ENCODE measurements around the gene PCDH9. TPM values are rescaled to one million over a fixed set of nuclear protein-coding genes. Genes with fewer than 3 reads are reported as not detected.

The PCDH9 gene
- total and polyA plus RNA-seq, 5 experiments from 2014 or later, result 0.04 to 1.7 (median 0.35) TPM

DNA sequence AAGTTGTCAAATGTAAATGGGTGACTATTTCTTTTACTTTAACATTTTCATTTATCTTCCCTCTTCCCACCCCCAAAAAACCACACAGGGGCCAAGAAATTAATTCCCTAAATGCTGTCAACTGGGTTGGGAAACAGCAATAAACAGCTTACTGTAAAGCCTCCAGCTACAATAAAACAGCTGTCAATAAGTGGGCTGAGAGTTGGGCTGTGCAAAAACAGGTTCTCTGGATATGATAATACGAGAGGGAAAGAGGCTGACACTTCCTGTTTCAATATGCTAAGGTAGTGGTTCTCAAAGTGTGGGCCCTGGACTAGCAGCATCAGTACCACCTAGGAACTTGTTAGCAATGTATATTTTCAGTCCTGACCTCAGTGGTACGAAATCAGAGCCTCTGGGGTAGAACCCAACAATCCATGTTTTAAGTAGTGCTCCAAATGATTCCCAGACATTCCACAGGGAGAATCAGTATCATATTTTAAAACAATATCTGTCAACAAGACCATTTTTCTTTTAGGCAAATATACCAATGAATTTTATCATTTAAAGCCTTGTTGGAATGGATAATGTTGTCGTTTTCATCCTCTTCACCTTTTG lies 8.4 kb downstream of the PCDH9 start:
- Mint-ChIP-seq H3K4me3 (peak overlapping the region in 2 of 10 donors; percentile 24 to 59), H3K4me1 (peaks cover 2 to 38% (median 5%) of the 10 kb centered on the region in 4 donors), H3K36me3 (no peaks in the 10 kb centered on the region), H3K27ac (peak overlapping the region in 1 of 10 donors; percentile 16), H3K9me3 (no peaks in the 10 kb centered on the region), H3K27me3 (peaks cover 0 to 12% (median 7%) of the 10 kb centered on the region in 5 donors)
- DNase-seq (no peak), ATAC-seq (peak in 1 of 2 donors; percentile 39)
- POLR2A ChIA-PET, result no interaction called here

DNA sequence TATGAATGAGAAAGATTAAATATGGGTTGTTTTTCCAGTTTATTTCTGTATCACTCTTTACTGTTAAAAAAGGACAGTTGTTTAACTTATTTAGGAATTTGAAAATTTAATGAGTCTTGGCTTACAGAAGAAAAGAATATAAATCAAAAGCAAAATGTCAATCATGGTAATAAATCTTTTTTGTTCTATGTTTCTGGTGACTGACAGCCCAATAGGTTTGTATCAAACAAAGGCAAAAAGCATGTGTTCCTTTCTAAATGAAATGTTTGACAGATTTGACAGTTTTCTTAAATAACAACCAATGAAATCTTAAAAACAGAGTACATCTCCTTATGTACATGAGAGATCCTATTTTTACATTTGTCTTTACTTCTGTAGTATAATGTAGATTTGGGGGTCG lies 11.0 kb downstream of the PCDH9 start:
- POLR2A ChIA-PET, result no interaction called here

DNA sequence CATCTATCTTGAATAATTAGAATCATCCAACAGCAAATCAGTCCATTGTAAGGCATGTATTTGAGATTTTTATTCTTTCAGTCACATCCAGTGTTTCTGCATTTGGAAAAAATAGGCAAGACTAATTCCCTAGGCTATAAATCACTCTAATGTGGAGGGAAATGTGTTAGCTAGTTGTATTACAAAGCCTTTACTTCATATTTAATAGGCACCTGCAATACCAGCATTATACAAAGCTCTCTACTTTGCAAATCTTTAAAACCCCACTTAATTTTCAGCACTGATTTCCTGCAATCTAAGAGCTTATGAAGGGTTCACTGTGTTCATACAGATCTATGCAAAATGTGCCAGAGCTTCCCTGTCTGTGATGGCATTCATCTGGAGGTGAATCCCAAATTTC lies 12.3 kb downstream of the PCDH9 start:
- H3K27ac Mint-ChIP-seq, result no peak overlapping the region
- DNase-seq (no peak), ATAC-seq (no peak)
- peaks cover 0 to 13% (median 0%) of the 10 kb centered on the region in 4 donors for H3K4me1 Mint-ChIP-seq
- no peaks in the 10 kb centered on the region for H3K36me3 Mint-ChIP-seq
- POLR2A ChIA-PET, result no interaction called here
- H3K4me3 Mint-ChIP-seq, result no peak overlapping the region
- no peaks in the 10 kb centered on the region for H3K9me3 Mint-ChIP-seq
- peaks cover 0 to 1% (median 0%) of the 10 kb centered on the region in 5 donors for H3K27me3 Mint-ChIP-seq

More for the DNA sequence above, 11.0 kb downstream of the PCDH9 start:
- Mint-ChIP-seq H3K27ac (no peak overlapping the region), H3K4me1 (peaks cover 2 to 21% (median 2%) of the 10 kb centered on the region in 4 donors), H3K9me3 (no peaks in the 10 kb centered on the region), H3K4me3 (no peak overlapping the region), H3K27me3 (peaks cover 0 to 4% (median 0%) of the 10 kb centered on the region in 5 donors), H3K36me3 (no peaks in the 10 kb centered on the region)
- ATAC-seq (no peak), DNase-seq (no peak)

DNA sequence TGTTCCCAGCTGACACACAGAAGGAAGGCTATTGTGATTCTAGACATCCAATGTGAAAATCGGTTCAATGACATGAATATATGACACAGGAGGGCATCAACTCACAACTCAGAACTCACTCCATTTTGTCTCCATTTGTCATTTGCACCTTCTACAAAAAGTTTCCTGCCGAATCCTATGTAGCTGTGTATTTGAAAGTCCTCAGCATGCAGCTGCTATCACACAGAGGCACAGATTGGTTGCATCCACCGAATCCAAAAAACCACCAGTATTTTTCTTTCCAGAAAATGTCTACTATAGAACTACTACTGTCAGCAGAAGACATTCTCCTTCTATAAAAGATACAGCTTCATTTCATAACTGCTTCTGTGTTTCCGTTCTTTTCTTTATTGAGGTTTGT lies 13.3 kb downstream of the PCDH9 start:
- Mint-ChIP-seq H3K36me3 (no peaks in the 10 kb centered on the region), H3K27me3 (no peaks in the 10 kb centered on the region), H3K27ac (no peak overlapping the region), H3K4me1 (peaks cover 0 to 9% (median 0%) of the 10 kb centered on the region in 4 donors), H3K4me3 (no peak overlapping the region), H3K9me3 (no peaks in the 10 kb centered on the region)
- no peak for ATAC-seq
- POLR2A ChIA-PET, result no interaction called here
- no peak for DNase-seq

DNA sequence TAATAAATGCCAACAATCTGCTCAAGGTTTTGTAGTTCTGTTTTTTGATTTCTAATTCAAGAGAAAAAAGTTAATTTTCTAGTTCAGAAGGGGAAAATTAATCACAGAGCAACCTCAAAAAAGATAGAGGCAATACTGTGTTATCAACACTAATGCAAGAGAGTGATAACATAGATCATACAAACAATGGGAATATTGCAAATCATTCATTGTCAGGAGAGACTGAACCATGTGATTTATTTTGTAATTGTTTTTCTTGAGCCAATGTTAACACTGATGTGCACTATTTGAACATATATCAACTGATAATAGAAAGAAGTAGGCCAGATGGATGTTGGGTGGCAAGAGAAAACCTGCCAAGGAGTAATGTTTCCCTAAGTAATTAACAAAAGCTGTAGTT lies 19.9 kb downstream of the PCDH9 start:
- H3K4me1 Mint-ChIP-seq, result peaks cover 0 to 2% (median 0%) of the 10 kb centered on the region in 4 donors
- DNase-seq (no peak), ATAC-seq (no peak)
- H3K27ac Mint-ChIP-seq, result no peak overlapping the region
- no peaks in the 10 kb centered on the region for H3K9me3 Mint-ChIP-seq
- no peak overlapping the region for H3K4me3 Mint-ChIP-seq
- no peaks in the 10 kb centered on the region for H3K27me3 Mint-ChIP-seq
- H3K36me3 Mint-ChIP-seq, result no peaks in the 10 kb centered on the region
- POLR2A ChIA-PET, result no interaction called here

DNA sequence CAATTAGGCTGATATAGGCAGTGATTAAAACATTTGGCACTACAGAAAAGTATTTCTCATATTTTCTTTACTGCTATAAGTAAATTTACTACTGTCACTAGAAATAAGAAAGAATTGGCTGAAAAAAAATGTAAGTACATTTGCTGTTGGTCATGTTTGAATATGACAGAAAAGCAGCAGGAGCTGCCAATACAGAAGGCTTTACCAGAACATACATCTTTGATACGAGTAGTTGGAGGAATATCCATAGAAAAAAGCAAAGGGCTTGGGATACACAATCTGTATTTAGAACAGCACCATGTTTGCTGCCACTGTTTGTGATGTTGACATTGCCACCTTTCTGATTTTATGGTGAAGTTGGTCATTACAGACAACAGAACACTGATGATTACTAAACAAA lies 21.6 kb downstream of the PCDH9 start:
- Mint-ChIP-seq H3K27me3 (no peaks in the 10 kb centered on the region), H3K4me3 (no peak overlapping the region), H3K36me3 (no peaks in the 10 kb centered on the region), H3K27ac (no peak overlapping the region), H3K9me3 (no peaks in the 10 kb centered on the region), H3K4me1 (peaks cover 0 to 4% (median 0%) of the 10 kb centered on the region in 4 donors)
- DNase-seq, result no peak
- POLR2A ChIA-PET, result no interaction called here
- no peak for ATAC-seq

DNA sequence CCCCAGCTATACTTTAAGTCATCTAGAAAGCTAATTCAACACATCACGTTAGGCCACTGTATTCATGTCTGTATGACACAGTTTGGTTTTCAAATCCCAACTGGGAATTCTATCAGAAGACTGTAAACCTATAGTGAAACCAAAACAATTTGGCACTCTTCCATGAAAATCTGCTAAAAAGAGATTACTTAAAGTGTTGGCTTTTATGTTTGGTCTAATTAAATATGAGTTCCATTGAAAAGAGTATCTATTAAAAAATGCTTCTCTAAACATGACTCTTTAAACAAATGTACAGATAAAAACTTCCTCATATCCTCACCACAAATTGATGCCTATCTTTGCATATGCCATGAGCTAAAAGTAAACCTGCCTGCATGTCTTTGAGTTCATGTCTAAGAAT lies 25.4 kb downstream of the PCDH9 start:
- no peaks in the 10 kb centered on the region for H3K9me3 Mint-ChIP-seq
- no peak for ATAC-seq
- no peak overlapping the region for H3K27ac Mint-ChIP-seq
- no peak for DNase-seq
- H3K27me3 Mint-ChIP-seq, result no peaks in the 10 kb centered on the region
- H3K36me3 Mint-ChIP-seq, result no peaks in the 10 kb centered on the region
- POLR2A ChIA-PET, result no interaction called here
- H3K4me3 Mint-ChIP-seq, result no peak overlapping the region
- peaks cover 0 to 4% (median 0%) of the 10 kb centered on the region in 4 donors for H3K4me1 Mint-ChIP-seq

DNA sequence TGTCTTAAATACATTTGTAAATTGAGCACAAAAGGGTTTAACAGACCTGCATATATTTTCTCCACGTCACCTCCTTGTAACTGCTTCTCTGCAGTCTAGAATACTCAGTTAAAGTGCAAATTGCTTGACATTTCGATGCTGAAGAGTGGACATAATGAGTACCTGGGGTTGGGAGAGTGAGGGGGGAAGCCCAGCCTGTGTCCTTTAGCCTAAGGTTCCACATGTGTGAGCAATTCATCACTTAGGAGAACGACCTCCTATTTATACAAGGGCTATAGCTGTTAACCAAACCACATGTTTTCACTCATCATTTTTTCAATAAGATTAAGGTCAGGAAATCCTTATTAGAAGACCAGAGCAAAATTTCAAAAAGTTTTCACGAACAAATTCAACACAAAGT lies 29.5 kb downstream of the PCDH9 start:
- Mint-ChIP-seq H3K4me1 (peaks cover 0 to 4% (median 0%) of the 10 kb centered on the region in 4 donors), H3K4me3 (no peak overlapping the region), H3K27me3 (no peaks in the 10 kb centered on the region), H3K27ac (no peak overlapping the region), H3K9me3 (no peaks in the 10 kb centered on the region), H3K36me3 (no peaks in the 10 kb centered on the region)
- POLR2A ChIA-PET, result no interaction called here
- DNase-seq (no peak), ATAC-seq (no peak)

DNA sequence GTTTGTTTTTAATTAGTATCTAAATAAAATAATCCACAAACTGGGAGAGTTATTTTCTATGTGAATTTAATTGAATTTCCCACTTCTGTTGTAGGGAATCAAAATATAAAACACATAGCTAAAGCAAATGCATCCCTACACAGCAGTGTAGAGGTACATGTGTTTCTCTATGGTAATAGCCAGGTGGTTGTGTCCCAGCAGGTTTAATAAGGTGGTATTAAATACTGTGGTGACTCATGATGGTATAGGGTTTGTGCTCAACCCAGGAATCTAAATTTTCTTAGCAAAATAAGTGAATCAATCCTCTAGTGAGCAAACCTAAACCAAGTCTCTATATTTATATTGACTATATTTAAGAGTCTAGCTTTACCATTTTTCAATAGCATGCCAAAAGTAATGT lies 30.0 kb downstream of the PCDH9 start:
- Mint-ChIP-seq H3K36me3 (no peaks in the 10 kb centered on the region), H3K27me3 (no peaks in the 10 kb centered on the region), H3K9me3 (no peaks in the 10 kb centered on the region), H3K4me3 (no peak overlapping the region), H3K27ac (no peak overlapping the region), H3K4me1 (peaks cover 0 to under 1% (median 0%) of the 10 kb centered on the region in 4 donors)
- ATAC-seq (no peak), DNase-seq (no peak)
- POLR2A ChIA-PET, result no interaction called here

DNA sequence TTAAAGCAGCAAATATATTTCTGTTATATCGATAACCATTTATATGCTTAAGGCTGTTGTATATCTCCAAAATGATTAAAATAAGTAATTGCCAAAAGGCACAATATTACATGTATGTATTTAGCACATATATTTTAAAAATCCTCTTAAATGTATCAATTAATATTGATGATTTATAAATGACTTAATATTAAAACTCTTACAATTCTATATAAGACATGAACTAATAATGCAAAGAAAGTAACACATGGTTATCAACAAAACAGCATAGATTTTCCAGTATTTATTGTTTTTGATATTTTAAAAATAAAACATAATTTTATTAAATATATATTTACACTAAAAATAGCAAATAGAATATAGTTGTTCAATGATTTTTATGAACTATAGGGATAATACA lies 32.4 kb downstream of the PCDH9 start:
- Mint-ChIP-seq H3K27ac (no peak overlapping the region), H3K27me3 (no peaks in the 10 kb centered on the region), H3K4me3 (no peak overlapping the region), H3K4me1 (no peaks in the 10 kb centered on the region), H3K9me3 (no peaks in the 10 kb centered on the region), H3K36me3 (no peaks in the 10 kb centered on the region)
- POLR2A ChIA-PET, result no interaction called here
- DNase-seq (no peak), ATAC-seq (no peak)

DNA sequence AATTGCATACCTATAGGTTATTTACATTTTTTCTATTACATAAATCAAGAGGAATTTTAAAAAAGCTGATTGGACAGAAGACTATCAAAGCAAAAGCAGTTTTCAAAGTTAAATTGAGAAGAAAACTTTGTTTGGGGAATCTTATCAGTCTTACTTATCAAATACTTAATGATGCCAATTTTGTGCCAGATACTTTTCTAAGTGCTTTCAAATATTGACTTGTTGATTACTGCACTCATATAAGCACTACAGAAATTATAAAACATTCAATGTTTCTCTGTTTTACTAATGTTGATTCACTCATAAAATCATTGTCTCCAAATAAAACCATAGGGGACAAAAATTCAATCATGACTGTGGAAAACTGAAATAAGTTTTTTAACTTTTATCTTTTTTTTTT lies 36.2 kb downstream of the PCDH9 start:
- H3K9me3 Mint-ChIP-seq, result peaks cover 0 to under 1% (median 0%) of the 10 kb centered on the region in 9 donors
- H3K27me3 Mint-ChIP-seq, result peaks cover 0 to 4% (median 0%) of the 10 kb centered on the region in 5 donors
- ATAC-seq (no peak), DNase-seq (no peak)
- H3K36me3 Mint-ChIP-seq, result no peaks in the 10 kb centered on the region
- H3K27ac Mint-ChIP-seq, result no peak overlapping the region
- POLR2A ChIA-PET, result no interaction called here
- H3K4me3 Mint-ChIP-seq, result no peak overlapping the region
- H3K4me1 Mint-ChIP-seq, result no peaks in the 10 kb centered on the region

DNA sequence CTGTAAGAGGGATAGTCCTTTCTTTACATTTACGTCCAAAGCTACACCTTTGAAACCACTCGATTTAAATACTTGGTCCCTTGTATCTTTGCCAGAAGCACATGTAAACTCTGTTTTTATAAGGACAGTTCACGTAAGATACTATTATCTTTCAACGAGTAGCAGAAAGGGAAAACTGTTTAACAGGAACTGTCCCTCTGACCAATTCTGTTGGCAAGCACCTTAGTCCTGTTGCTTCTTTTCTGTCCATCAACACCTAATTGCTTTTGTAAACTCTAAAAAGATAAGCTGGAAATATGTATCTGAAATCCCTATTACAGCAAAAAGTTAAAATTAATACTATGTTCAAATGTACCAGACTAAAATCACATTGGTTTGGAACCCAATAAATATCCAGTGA lies 37.4 kb downstream of the PCDH9 start:
- H3K27ac Mint-ChIP-seq, result no peak overlapping the region
- H3K9me3 Mint-ChIP-seq, result peaks cover 0 to 2% (median 0%) of the 10 kb centered on the region in 9 donors
- no peak for DNase-seq
- no peaks in the 10 kb centered on the region for H3K4me1 Mint-ChIP-seq
- POLR2A ChIA-PET, result no interaction called here
- H3K27me3 Mint-ChIP-seq, result peaks cover 0 to 4% (median 0%) of the 10 kb centered on the region in 5 donors
- ATAC-seq, result no peak
- H3K36me3 Mint-ChIP-seq, result no peaks in the 10 kb centered on the region
- no peak overlapping the region for H3K4me3 Mint-ChIP-seq

DNA sequence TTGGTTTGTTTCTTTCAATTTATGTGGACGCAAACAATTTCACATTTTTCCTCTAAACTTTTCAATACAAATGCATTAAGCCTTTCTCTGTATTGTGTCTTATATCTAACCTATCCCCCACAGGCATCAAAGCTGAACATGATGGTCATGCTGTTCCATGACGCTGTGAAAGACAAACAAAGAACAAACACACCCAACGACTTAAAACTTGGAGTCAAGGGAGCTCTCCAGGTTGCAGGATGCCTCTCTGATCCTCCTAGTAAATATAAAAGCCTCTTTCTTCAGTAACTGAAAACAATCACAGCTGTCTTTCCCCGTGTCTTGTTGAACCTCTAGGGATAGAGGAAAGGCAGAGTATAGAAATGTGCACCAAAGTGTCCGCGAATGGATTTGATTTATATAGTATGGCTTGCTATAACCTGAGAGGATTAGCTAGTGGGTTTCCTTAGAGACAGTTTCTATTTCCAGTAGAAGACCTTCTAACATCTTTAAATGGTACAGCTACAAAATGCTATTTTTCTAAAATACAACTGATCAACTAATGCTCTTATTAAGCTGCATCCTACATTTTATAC lies 43.1 kb downstream of the PCDH9 start:
- H3K27me3 Mint-ChIP-seq, result peaks cover 0 to 4% (median 0%) of the 10 kb centered on the region in 5 donors
- peaks cover 0 to 2% (median 0%) of the 10 kb centered on the region in 9 donors for H3K9me3 Mint-ChIP-seq
- no peak overlapping the region for H3K4me3 Mint-ChIP-seq
- no peak overlapping the region for H3K27ac Mint-ChIP-seq
- H3K36me3 Mint-ChIP-seq, result no peaks in the 10 kb centered on the region
- H3K4me1 Mint-ChIP-seq, result peaks cover 0 to 2% (median 0%) of the 10 kb centered on the region in 4 donors
- DNase-seq (no peak), ATAC-seq (no peak)
- POLR2A ChIA-PET, result no interaction called here

DNA sequence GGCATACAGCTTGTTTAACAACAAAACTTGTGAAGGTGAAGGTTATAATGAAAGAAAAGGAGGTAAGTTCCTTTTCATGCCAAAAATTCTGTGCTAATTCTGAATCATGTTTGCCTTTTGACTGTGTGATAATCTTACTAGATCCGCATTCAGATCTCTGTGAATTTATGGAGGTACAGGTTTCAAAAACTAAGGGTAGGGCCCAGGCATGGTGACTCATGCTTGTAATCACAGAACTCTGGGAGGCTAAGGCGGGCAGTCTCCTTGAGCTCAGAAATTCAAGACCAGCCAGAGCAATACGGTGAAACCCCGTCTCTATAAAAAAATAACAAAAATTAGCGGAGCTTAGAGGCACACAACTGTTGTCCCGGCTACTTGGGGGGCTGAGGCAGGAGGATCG lies 45.9 kb downstream of the PCDH9 start:
- no peaks in the 10 kb centered on the region for H3K36me3 Mint-ChIP-seq
- no peaks in the 10 kb centered on the region for H3K27me3 Mint-ChIP-seq
- ATAC-seq (no peak), DNase-seq (no peak)
- H3K27ac Mint-ChIP-seq, result no peak overlapping the region
- no peak overlapping the region for H3K4me3 Mint-ChIP-seq
- POLR2A ChIA-PET, result no interaction called here
- H3K9me3 Mint-ChIP-seq, result peaks cover 0 to 2% (median 0%) of the 10 kb centered on the region in 9 donors
- H3K4me1 Mint-ChIP-seq, result peaks cover 0 to 2% (median 0%) of the 10 kb centered on the region in 4 donors

All from naive thymus-derived CD8-positive, alpha-beta T cell (primary cell).